NCI-H187 (cell line): ENCODE measurements around the gene CRYGB.
A peak's percentile ranks its signal among the peaks of the same experiment; 100 is the strongest.
"Not testable (repeated sequence)": the region's sequence is repeated elsewhere in the genome, so short reads cannot be mapped to it uniquely, and the experiment has no call there.

ENCODE experiments used
- DNase-seq, 2 experiments: peaks; one replicate each; lab custom pipeline; 2025; lab: John Stamatoyannopoulos, UW

Gene CRYGB

GRCh38 chr2:208112969-208113368, 33.0 kb downstream of the CRYGB start:
- peak in 1 of 2 experiments; percentile 2 for DNase-seq

GRCh38 chr2:208112273-208112745, 33.6 kb downstream of the CRYGB start:
- DNase-seq, result not testable (repeated sequence)

GRCh38 chr2:208103616-208104015, 42.3 kb downstream of the CRYGB start:
- no peak for DNase-seq

DNA sequence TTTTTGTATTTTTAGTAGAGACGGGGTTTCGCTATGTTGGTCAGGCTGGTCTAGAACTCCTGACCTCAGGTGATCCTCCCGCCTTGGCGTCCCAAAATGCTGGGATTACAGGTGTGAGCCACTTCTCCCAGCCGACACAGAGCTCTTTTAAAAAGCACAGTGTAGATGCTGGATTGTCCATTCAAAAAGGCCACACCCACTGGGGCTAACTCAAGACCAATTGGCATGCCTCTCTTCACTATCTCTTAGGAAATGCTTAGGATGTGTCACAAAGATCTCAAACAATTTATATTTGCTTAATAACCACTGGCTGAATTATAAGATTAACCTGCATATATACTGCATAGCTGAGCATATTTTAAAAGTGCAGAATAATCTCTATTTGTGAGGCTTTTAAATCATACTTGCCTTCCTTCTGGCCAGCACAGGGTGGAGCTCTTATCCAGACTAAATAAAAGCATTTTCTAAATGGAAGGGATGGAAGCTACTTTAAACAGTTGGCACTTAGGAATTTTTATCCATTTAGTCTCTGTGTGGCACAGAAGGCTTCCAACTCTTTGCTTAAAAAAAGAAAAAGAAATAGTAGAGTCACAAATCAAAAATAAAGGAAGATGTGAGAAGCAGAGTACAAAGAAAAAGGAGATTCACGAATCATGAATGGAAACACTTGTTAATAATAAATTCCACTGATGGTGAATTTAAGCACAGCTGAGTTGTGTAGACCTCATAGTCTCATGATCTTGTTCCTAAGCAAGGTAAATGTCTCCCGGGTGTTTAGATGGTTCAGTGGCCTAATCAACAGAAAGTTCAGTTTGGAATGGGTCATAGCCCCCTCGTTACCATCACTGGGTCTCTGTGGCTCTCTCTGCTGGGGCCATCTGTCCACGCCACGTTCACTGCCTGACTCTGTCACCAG, 44.0 kb downstream of the CRYGB start:
- DNase-seq, result no peak

GRCh38 chr2:208099682-208100470, 46.1 kb downstream of the CRYGB start:
- no peak for DNase-seq

DNA sequence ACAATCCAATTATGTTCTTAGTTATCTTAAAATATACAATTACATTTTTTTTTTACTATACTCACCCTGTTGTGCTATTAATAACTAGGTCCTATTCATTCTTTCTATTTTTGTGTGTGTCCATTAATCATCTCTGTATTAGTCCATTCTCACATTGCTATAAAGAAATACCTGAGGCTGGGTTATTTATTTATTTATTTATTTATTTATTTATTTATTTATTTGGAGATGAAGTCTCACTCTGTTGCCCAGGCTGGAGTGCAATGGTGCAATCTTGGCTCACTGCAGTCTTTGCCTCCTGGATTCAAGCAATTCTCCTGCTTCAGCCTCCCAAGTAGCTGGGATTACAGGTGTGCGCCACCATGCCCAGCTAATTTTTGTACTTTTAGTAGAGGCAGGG, 47.3 kb downstream of the CRYGB start:
- not testable (repeated sequence) for DNase-seq

- DNase-seq, result no peak
Observed at GRCh38 chr2:208098267-208098666, 47.7 kb downstream of the CRYGB start.

DNA sequence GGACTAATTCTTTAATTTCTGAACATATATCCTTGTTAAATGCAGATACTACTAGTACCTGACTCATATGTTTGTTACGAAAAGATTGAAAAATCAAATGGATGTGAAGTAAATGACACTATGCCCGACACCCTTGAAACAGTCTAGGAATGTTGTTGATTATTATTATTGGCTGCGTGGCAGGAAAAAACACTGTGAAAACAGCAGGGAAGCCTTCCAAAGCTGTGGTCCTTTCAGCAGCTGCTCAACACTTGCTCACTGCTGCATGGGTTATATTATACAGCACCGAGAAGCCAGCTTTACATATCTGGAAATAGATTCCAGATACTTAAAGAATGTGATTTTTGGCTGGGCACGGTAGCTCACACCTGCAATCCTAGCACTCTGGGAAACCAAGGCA, 48.2 kb downstream of the CRYGB start:
- no peak for DNase-seq

- DNase-seq, result no peak
Observed at GRCh38 chr2:208097313-208097712, 48.6 kb downstream of the CRYGB start.

GRCh38 chr2:208096080-208096479, 49.9 kb downstream of the CRYGB start:
- DNase-seq, result no peak

- no peak for DNase-seq
Observed at GRCh38 chr2:208093128-208093527, 52.8 kb downstream of the CRYGB start.
